Calu3 (cell line): ENCODE data around the gene TASOR2. TPM values are rescaled to one million over a fixed set of nuclear protein-coding genes. Genes with fewer than 3 reads are reported as not detected.

Experiments
- BruUV-seq: library from RNA; stranded (reverse); fragments of 400-500 nt; replicated peaks from 2 replicates; lab custom pipeline; 2021; lab: Mats Ljungman, UMichigan
- CTCF ChIA-PET: fragments of 300-600 bp; sonication (Branson Sonifier 250); formaldehyde crosslinking; loops from one replicate; lab custom pipeline; 2022; ENCODE audit warnings: antibody characterized with exemption; lab: Charles Lee
- DNase-seq: peaks from one replicate; pipeline ENCODE4 v3.0.0; 2022
- H3K27ac Mint-ChIP-seq: one replicate; pipeline ENCODE4 v1.8.0; 2022; ENCODE audit warnings: mixed read lengths; ENCODE audit not compliant: unreplicated experiment
- H3K27me3 Mint-ChIP-seq: one replicate; pipeline ENCODE4 v1.8.0; 2022; ENCODE audit warnings: mixed read lengths; ENCODE audit not compliant: unreplicated experiment
- H3K36me3 Mint-ChIP-seq: one replicate; pipeline ENCODE4 v1.8.0; 2022; ENCODE audit warnings: mild to moderate bottlenecking, moderate library complexity, mixed read lengths; ENCODE audit not compliant: insufficient read depth, unreplicated experiment
- H3K4me1 Mint-ChIP-seq: one replicate; pipeline ENCODE4 v1.8.0; 2022; ENCODE audit warnings: mild to moderate bottlenecking, low read depth, mixed read lengths; ENCODE audit not compliant: unreplicated experiment
- H3K4me3 Mint-ChIP-seq: one replicate; pipeline ENCODE4 v1.8.0; 2022; ENCODE audit warnings: mild to moderate bottlenecking, low read depth, moderate library complexity, mixed read lengths; ENCODE audit not compliant: unreplicated experiment
- H3K9me3 Mint-ChIP-seq: one replicate; pipeline ENCODE4 v1.8.0; 2022; ENCODE audit warnings: low read depth, mixed read lengths; ENCODE audit not compliant: unreplicated experiment
- intact Hi-C: fragments of 100-400 bp; cut with micrococcal nuclease; formaldehyde crosslinking; loops from one replicate; pipeline ENCODE4 v1.10.0; 2022; ENCODE audit not compliant: unreplicated experiment
- total RNA-seq: library from RNA; stranded (reverse); gene quantifications from 2 replicates; pipeline ENCODE4 v1.2.3, GENCODE V29; 2022
- TF ChIP-seq, protein P1 (sequence below): fragments of 200-600 bp; IDR thresholded peaks from one replicate; pipeline ENCODE4 v1.8.0; 2022; ENCODE audit warnings: antibody characterized with exemption; ENCODE audit not compliant: unreplicated experiment

Gene TASOR2
- total RNA-seq, 1 experiment from 2014 or later, result 88.9 TPM

DNA sequence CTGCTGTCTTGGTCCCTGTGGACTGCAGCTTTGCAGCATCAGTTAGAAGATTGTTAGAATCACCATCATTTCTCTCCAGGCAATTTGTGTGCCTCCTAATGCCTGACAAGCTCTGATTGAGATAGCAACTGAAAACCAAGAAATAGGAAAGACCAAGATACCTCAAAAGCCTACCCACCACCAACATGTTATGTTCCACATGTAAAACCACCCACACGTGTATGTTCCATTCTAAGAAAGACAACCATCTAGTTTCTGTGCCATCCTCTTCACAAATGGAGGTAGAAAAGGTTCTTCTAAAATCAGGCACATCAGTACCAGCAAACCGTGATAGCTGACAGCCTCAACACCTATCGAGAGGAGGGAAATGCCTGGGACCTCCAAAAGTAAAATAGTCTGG is 46.9 kb downstream of the TASOR2 start:
- no peak for DNase-seq
- Mint-ChIP-seq H3K9me3 (no peaks in the 10 kb centered on the region), H3K27ac (no peak overlapping the region), H3K4me3 (no peak overlapping the region), H3K4me1 (no peaks in the 10 kb centered on the region), H3K27me3 (no peaks in the 10 kb centered on the region), H3K36me3 (peaks cover 28% of the 10 kb centered on the region)
- TF ChIP-seq, protein P1, sequence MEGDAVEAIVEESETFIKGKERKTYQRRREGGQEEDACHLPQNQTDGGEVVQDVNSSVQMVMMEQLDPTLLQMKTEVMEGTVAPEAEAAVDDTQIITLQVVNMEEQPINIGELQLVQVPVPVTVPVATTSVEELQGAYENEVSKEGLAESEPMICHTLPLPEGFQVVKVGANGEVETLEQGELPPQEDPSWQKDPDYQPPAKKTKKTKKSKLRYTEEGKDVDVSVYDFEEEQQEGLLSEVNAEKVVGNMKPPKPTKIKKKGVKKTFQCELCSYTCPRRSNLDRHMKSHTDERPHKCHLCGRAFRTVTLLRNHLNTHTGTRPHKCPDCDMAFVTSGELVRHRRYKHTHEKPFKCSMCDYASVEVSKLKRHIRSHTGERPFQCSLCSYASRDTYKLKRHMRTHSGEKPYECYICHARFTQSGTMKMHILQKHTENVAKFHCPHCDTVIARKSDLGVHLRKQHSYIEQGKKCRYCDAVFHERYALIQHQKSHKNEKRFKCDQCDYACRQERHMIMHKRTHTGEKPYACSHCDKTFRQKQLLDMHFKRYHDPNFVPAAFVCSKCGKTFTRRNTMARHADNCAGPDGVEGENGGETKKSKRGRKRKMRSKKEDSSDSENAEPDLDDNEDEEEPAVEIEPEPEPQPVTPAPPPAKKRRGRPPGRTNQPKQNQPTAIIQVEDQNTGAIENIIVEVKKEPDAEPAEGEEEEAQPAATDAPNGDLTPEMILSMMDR, result no peak
- intact Hi-C loops, result no loop called here
- CTCF ChIA-PET, result interaction anchor here (0.9 kb wide), 1 partner anchor 11 kb away, joined by 3 read pairs; no protein-coding TSS in a partner anchor
- no TSS peak for BruUV-seq

- CTCF ChIA-PET, result no interaction called here
- DNase-seq, result no peak
- Mint-ChIP-seq H3K9me3 (no peaks in the 10 kb centered on the region), H3K4me1 (peaks cover 1% of the 10 kb centered on the region), H3K36me3 (peaks cover 33% of the 10 kb centered on the region), H3K4me3 (no peak overlapping the region), H3K27ac (no peak overlapping the region), H3K27me3 (no peaks in the 10 kb centered on the region)
- BruUV-seq, result no TSS peak
- intact Hi-C loops, result no loop called here
- TF ChIP-seq, protein P1, result no peak
Measured at GRCh38 chr10:5732141-5732540, 47.5 kb downstream of the TASOR2 start.

Other genes starting within 250 kb of the TASOR2 start
- not detected in 2 replicates for gene CALML5, start 185.3 kb upstream of the TASOR2 start, total RNA-seq
- gene CALML3, start 159.9 kb upstream of the TASOR2 start, total RNA-seq, result not detected in 2 replicates
- gene ASB13, start 18.2 kb upstream of the TASOR2 start, total RNA-seq, result 20.7 and 21.6 TPM in 2 replicates
- 202 and 215 TPM in 2 replicates for gene GDI2, start 128.6 kb downstream of the TASOR2 start, total RNA-seq
- 7.7 and 8.7 TPM in 2 replicates for gene ANKRD16, start 205.1 kb downstream of the TASOR2 start, total RNA-seq
- 77.3 and 79.4 TPM in 2 replicates for gene FBH1, start 205.4 kb downstream of the TASOR2 start, total RNA-seq